ENCODE data around the gene LGI2.
"Not testable (repeated sequence)": the region's sequence is repeated elsewhere in the genome, so short reads cannot be mapped to it uniquely, and the experiment has no call there.

The LGI2 gene

GRCh38 chr4:25057299-25057698 lies 26.6 kb upstream of the LGI2 start:
- no peak overlapping the region for H2AFZ ChIP-seq (ENCODE audit: low read depth, low read length, severe bottlenecking)
- no peak overlapping the region for H3K27ac ChIP-seq (ENCODE audit: low read depth, low read length)
- H3K4me2 ChIP-seq (ENCODE audit: low read depth, low read length, poor library complexity, severe bottlenecking) = no peak overlapping the region
- no peaks in the 10 kb centered on the region for H3K27me3 ChIP-seq (ENCODE audit: low read length)
- no peaks in the 10 kb centered on the region for H3K9me3 ChIP-seq (ENCODE audit: insufficient read depth, low read length)
- no peaks in the 10 kb centered on the region for H4K20me1 ChIP-seq (ENCODE audit: low read depth, low read length)
- no peak overlapping the region for H3K4me3 ChIP-seq (ENCODE audit: insufficient read depth, low read length, poor library complexity, severe bottlenecking)
- no peaks in the 10 kb centered on the region for H3K9me2 ChIP-seq (replicated peaks; ENCODE audit: insufficient read depth, low read length)
- H3K36me3 ChIP-seq (ENCODE audit: low read length) = no peaks in the 10 kb centered on the region
- no peaks in the 10 kb centered on the region for H3F3A ChIP-seq (ENCODE audit: insufficient read depth)
- TF ChIP-seq EZH2phosphoT487 (conservative IDR thresholded peaks at IDR 0.05; ENCODE audit: low read length) = no peak
- TF ChIP-seq CTCF (IDR thresholded peaks at IDR 0.05; ENCODE audit: insufficient read depth, low read length, poor library complexity, severe bottlenecking) = no peak
- no peak overlapping the region for H3K9ac ChIP-seq (ENCODE audit: low read length)
- H3K79me2 ChIP-seq (ENCODE audit: insufficient read depth, low read length) = no peaks in the 10 kb centered on the region

- not testable (repeated sequence) for H3K79me2 ChIP-seq (ENCODE audit: insufficient read depth, low read length); H3K27me3 ChIP-seq (ENCODE audit: low read length); H3K4me2 ChIP-seq (ENCODE audit: low read depth, low read length, poor library complexity, severe bottlenecking); H3K4me3 ChIP-seq (ENCODE audit: insufficient read depth, low read length, poor library complexity, severe bottlenecking); H3K9me2 ChIP-seq (replicated peaks; ENCODE audit: insufficient read depth, low read length); H3F3A ChIP-seq (ENCODE audit: insufficient read depth); H3K36me3 ChIP-seq (ENCODE audit: low read length); H2AFZ ChIP-seq (ENCODE audit: low read depth, low read length, severe bottlenecking); H3K9me3 ChIP-seq (ENCODE audit: insufficient read depth, low read length); H4K20me1 ChIP-seq (ENCODE audit: low read depth, low read length); H3K27ac ChIP-seq (ENCODE audit: low read depth, low read length); H3K9ac ChIP-seq (ENCODE audit: low read length)
Observed at GRCh38 chr4:25052037-25052436, 21.3 kb upstream of the LGI2 start.

DNA sequence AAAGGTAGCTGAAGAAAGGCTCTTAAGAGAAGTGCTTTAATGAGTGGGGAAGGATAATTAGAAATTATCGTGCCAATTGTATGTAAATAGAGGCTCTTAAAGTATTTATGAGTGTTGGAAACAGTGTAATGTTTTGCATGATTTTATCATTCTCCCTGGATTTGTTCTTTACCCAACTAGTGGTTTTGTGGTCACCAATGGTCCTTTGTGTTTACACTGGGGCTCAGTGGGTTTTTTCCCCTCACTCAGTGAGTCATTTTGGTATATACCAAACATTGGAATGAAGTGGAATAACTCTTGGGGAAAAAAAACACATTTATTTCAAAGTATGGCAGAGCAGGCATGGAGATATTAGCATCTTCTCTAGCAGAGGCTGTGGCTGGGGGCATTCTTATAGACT lies 20.8 kb upstream of the LGI2 start:
- no peaks in the 10 kb centered on the region for H4K20me1 ChIP-seq (ENCODE audit: low read depth, low read length)
- H3K27me3 ChIP-seq (ENCODE audit: low read length) = no peaks in the 10 kb centered on the region
- H3K36me3 ChIP-seq (ENCODE audit: low read length) = no peaks in the 10 kb centered on the region
- H3K27ac ChIP-seq (ENCODE audit: low read depth, low read length) = no peak overlapping the region
- H2AFZ ChIP-seq (ENCODE audit: low read depth, low read length, severe bottlenecking) = no peak overlapping the region
- no peak overlapping the region for H3K4me2 ChIP-seq (ENCODE audit: low read depth, low read length, poor library complexity, severe bottlenecking)
- no peak overlapping the region for H3K4me3 ChIP-seq (ENCODE audit: insufficient read depth, low read length, poor library complexity, severe bottlenecking)
- no peaks in the 10 kb centered on the region for H3K9me3 ChIP-seq (ENCODE audit: insufficient read depth, low read length)
- no peaks in the 10 kb centered on the region for H3K79me2 ChIP-seq (ENCODE audit: insufficient read depth, low read length)
- H3K9ac ChIP-seq (ENCODE audit: low read length) = no peak overlapping the region
- no peak for TF ChIP-seq CTCF (IDR thresholded peaks at IDR 0.05; ENCODE audit: insufficient read depth, low read length, poor library complexity, severe bottlenecking)
- TF ChIP-seq EZH2phosphoT487 (conservative IDR thresholded peaks at IDR 0.05; ENCODE audit: low read length) = no peak
- H3K9me2 ChIP-seq (replicated peaks; ENCODE audit: insufficient read depth, low read length) = no peaks in the 10 kb centered on the region
- H3F3A ChIP-seq (ENCODE audit: insufficient read depth) = no peaks in the 10 kb centered on the region

DNA sequence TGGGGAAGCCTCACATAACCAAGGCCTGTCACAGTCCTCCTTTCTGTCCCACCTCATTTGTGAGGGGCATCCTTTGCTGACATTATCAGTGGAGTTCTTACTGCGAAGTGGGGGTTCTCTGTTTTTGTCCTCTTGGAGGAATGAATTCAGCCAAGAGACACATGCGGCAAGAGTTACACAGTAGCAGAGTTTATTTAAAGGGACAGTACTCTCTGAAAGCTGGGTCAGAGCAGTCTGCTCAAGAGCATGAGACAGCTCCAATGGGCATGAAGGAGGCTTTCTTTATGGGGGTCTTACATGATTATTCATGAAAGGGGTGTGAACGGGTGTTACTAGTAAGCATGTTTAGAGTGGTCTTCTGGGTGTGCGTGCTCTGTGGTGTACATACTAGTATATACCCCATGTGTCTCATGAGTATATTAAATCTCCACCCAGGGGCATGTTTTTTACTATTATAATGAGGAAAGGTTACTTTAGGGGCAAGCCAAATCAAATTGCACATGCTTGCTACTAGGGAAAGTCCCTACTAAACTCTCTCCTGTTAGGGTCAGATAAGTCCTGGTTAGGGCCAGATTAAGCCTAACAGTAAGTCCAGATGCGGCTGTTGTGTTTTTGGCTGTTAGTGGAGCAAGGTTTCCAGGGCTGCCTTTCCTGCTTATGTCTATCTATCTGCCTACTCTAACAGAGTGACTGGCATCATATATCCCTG lies 19.8 kb upstream of the LGI2 start:
- H3F3A ChIP-seq (ENCODE audit: insufficient read depth) = no peaks in the 10 kb centered on the region
- no peak overlapping the region for H3K9ac ChIP-seq (ENCODE audit: low read length)
- H3K4me2 ChIP-seq (ENCODE audit: low read depth, low read length, poor library complexity, severe bottlenecking) = no peak overlapping the region
- TF ChIP-seq CTCF (IDR thresholded peaks at IDR 0.05; ENCODE audit: insufficient read depth, low read length, poor library complexity, severe bottlenecking) (no peak), EZH2phosphoT487 (conservative IDR thresholded peaks at IDR 0.05; ENCODE audit: low read length) (no peak)
- H4K20me1 ChIP-seq (ENCODE audit: low read depth, low read length) = no peaks in the 10 kb centered on the region
- H3K4me3 ChIP-seq (ENCODE audit: insufficient read depth, low read length, poor library complexity, severe bottlenecking) = no peak overlapping the region
- no peak overlapping the region for H2AFZ ChIP-seq (ENCODE audit: low read depth, low read length, severe bottlenecking)
- H3K79me2 ChIP-seq (ENCODE audit: insufficient read depth, low read length) = no peaks in the 10 kb centered on the region
- no peaks in the 10 kb centered on the region for H3K9me2 ChIP-seq (replicated peaks; ENCODE audit: insufficient read depth, low read length)
- H3K27ac ChIP-seq (ENCODE audit: low read depth, low read length) = no peak overlapping the region
- H3K27me3 ChIP-seq (ENCODE audit: low read length) = no peaks in the 10 kb centered on the region
- H3K36me3 ChIP-seq (ENCODE audit: low read length) = no peaks in the 10 kb centered on the region
- H3K9me3 ChIP-seq (ENCODE audit: insufficient read depth, low read length) = no peaks in the 10 kb centered on the region

Measured in SU-DHL-6 (cell line).